GM12878 (cell line): ENCODE data around the gene FERMT2. TPM values are rescaled to one million over a fixed set of nuclear protein-coding genes. Genes with fewer than 3 reads are reported as not detected.

Experiments used
- ATAC-seq: fragments of 200-7000 bp; cut with Tn5 transposase; 3 replicates; pipeline ENCODE4 v1.9.1; 2020; ENCODE audit warnings: mild to moderate bottlenecking, moderate library complexity
- BruUV-seq: library from RNA; stranded (reverse); fragments of 400-500 nt; replicated peaks from 2 replicates; lab custom pipeline; 2021; lab: Mats Ljungman, UMichigan
- CTCF ChIA-PET: fragments of 300-600 bp; sonication (Branson Sonifier 250); formaldehyde crosslinking; extraction: SDS; loops from one replicate; lab custom pipeline; 2021; ENCODE audit warnings: inconsistent platforms; lab: Yijun Ruan, JAX
- POLR2A ChIA-PET: fragments of 350-600 bp; formaldehyde crosslinking; extraction: SDS; loops from one replicate; lab custom pipeline; 2021; ENCODE audit warnings: inconsistent platforms; lab: Charles Lee
- RAD21 ChIA-PET: fragments of 300-600 bp; sonication (Branson Sonifier 250); formaldehyde crosslinking; loops from one replicate; lab custom pipeline; 2023; ENCODE audit warnings: antibody characterized with exemption; ENCODE audit not compliant: unreplicated experiment; lab: Charles Lee
- SMC1A ChIA-PET: fragments of 300-600 bp; sonication (Branson Sonifier 250); formaldehyde crosslinking; loops from one replicate; lab custom pipeline; 2023; ENCODE audit not compliant: unreplicated experiment, uncharacterized antibody; lab: Charles Lee
- DNase-seq: peaks from one replicate; pipeline ENCODE4 v3.0.0-alpha.2; 2011; ENCODE audit warnings: low read depth, low spot score
- FAIRE-seq: peaks from 3 replicates; lab custom pipeline; 2011; peaks lifted over from hg19 to GRCh38; lab: Jason Lieb, UNC
- H2AFZ ChIP-seq: 2 replicates; pipeline ENCODE4 v1.6.0; 2011; ENCODE audit warnings: low read depth, low read length, control low read depth; ENCODE audit not compliant: control insufficient read depth
- H3K27ac ChIP-seq: 2 replicates; pipeline ENCODE4 v1.5.1; 2011; ENCODE audit warnings: control low read depth; ENCODE audit not compliant: control insufficient read depth, insufficient read depth
- H3K27me3 ChIP-seq, 2 experiments: replicated peaks in 1 of 2; 2 replicates each; pipeline versions ENCODE4 v1.6.0 to v1.6.1; 2011; ENCODE audit warnings: low read length in 1 of 2; ENCODE audit not compliant: control insufficient read depth in 2 of 2, insufficient read depth in 2 of 2
- H3K36me3 ChIP-seq, 2 experiments: 2 replicates each; pipeline ENCODE4 v1.5.1; 2011; ENCODE audit warnings: low read length in 1 of 2; ENCODE audit not compliant: control insufficient read depth in 2 of 2, insufficient read depth in 2 of 2
- H3K4me1 ChIP-seq: 2 replicates; pipeline ENCODE4 v1.6.1; 2011; ENCODE audit warnings: mild to moderate bottlenecking, low read length, moderate library complexity, mixed read lengths; ENCODE audit not compliant: control insufficient read depth, insufficient read depth
- H3K4me2 ChIP-seq: 2 replicates; pipeline ENCODE4 v1.6.0; 2011; ENCODE audit warnings: control low read depth; ENCODE audit not compliant: control insufficient read depth, insufficient read depth
- H3K4me3 ChIP-seq: fragments of 200-600 bp; sonication (generic); 2 replicates; pipeline ENCODE4 v1.5.1; 2016
- H3K79me2 ChIP-seq: 2 replicates; pipeline ENCODE4 v1.6.0; 2011; ENCODE audit warnings: low read length; ENCODE audit not compliant: control insufficient read depth, insufficient read depth
- H3K9ac ChIP-seq: 2 replicates; pipeline ENCODE4 v1.8.0; 2011; ENCODE audit warnings: low read length, control low read depth, mixed read lengths; ENCODE audit not compliant: control insufficient read depth, insufficient read depth
- H3K9me3 ChIP-seq: replicated peaks from 3 replicates; pipeline ENCODE4 v1.5.1; 2011; ENCODE audit warnings: mild to moderate bottlenecking, low read length; ENCODE audit not compliant: control insufficient read depth, insufficient read depth
- H4K20me1 ChIP-seq: 2 replicates; pipeline ENCODE4 v1.6.0; 2011; ENCODE audit not compliant: control insufficient read depth, insufficient read depth
- CHD1 ChIP-seq: IDR thresholded peaks from 2 replicates; pipeline ENCODE4 v1.6.1; 2012; ENCODE audit warnings: low read depth, low read length, improper control_type of control experiment
- ETV6 ChIP-seq, 2 experiments: fragments of 450-650 bp in 1 of 2; IDR thresholded peaks in 1 of 2; conservative IDR thresholded peaks in 1 of 2; 2 replicates each; pipeline ENCODE4 v1.6.1; 2014; ENCODE audit warnings: antibody characterized with exemption in 1 of 2, borderline replicate concordance in 1 of 2, low read depth in 1 of 2, mild to moderate bottlenecking in 1 of 2, moderate library complexity in 1 of 2
- EZH2 ChIP-seq: IDR thresholded peaks from 2 replicates; pipeline ENCODE4 v1.6.1; 2012; ENCODE audit warnings: low read depth, mild to moderate bottlenecking, control low read depth, inconsistent platforms, low read length, borderline replicate concordance; ENCODE audit not compliant: control insufficient read depth
- LARP7 ChIP-seq: fragments of 450-650 bp; IDR thresholded peaks from 2 replicates; pipeline ENCODE4 v1.6.1; 2017; ENCODE audit warnings: mild to moderate bottlenecking
- MEF2B ChIP-seq: fragments of 450-650 bp; IDR thresholded peaks from 2 replicates; pipeline ENCODE4 v1.6.1; 2018; ENCODE audit warnings: mild to moderate bottlenecking, moderate library complexity; ENCODE audit not compliant: partially characterized antibody, poor library complexity, severe bottlenecking
- NFYA ChIP-seq: IDR thresholded peaks from 2 replicates; pipeline ENCODE4 v1.6.1; 2011; ENCODE audit warnings: low read depth, mild to moderate bottlenecking, low read length, improper control_type of control experiment, borderline replicate concordance
- PAX8 ChIP-seq: fragments of 450-650 bp; IDR thresholded peaks from 2 replicates; pipeline ENCODE4 v1.6.1; 2017; ENCODE audit warnings: mild to moderate bottlenecking, moderate library complexity
- POLR2A ChIP-seq: IDR thresholded peaks from 2 replicates; pipeline ENCODE4 v1.6.1; 2011; ENCODE audit warnings: low read depth, mild to moderate bottlenecking, low read length
- RAD21 ChIP-seq: IDR thresholded peaks from 2 replicates; pipeline ENCODE4 v1.6.1; 2011; ENCODE audit warnings: mild to moderate bottlenecking, low read depth, low read length, moderate library complexity; ENCODE audit not compliant: insufficient read depth
- SIN3A ChIP-seq: IDR thresholded peaks from 2 replicates; pipeline ENCODE4 v1.6.1; 2012; ENCODE audit warnings: low read depth, low read length, improper control_type of control experiment
- STAT3 ChIP-seq: IDR thresholded peaks from 2 replicates; pipeline ENCODE4 v1.6.1; 2011; ENCODE audit warnings: low read depth, low read length, improper control_type of control experiment
- TBL1XR1 ChIP-seq: IDR thresholded peaks from 2 replicates; pipeline ENCODE4 v1.6.1; 2012; ENCODE audit warnings: low read depth, low read length, improper control_type of control experiment
- TCF3 ChIP-seq: IDR thresholded peaks from 2 replicates; pipeline ENCODE4 v1.6.1; 2012; ENCODE audit warnings: low read depth, mild to moderate bottlenecking, low read length, borderline replicate concordance; ENCODE audit not compliant: insufficient read depth
- ZNF217 ChIP-seq: fragments of 450-650 bp; IDR thresholded peaks from 2 replicates; pipeline ENCODE4 v1.6.1; 2017; ENCODE audit warnings: antibody characterized with exemption, mild to moderate bottlenecking
- WGBS: methylation state at CpG from one replicate; pipeline ENCODE4 v1.1.6; 2016; ENCODE audit warnings: low lambda C conversion rate; ENCODE audit not compliant: insufficient replicate concordance, insufficient coverage; ENCODE audit errors: missing lambda C conversion rate; 5-methylcytosine and 5-hydroxymethylcytosine counted together
- in situ Hi-C: fragments of 300-500 bp; cut with MboI; formaldehyde crosslinking; loops from 9 replicates; pipeline ENCODE4 v1.14.3; 2018; ENCODE audit warnings: mixed read lengths
- intact Hi-C: fragments of 100-400 bp; cut with micrococcal nuclease; formaldehyde crosslinking; loops from one replicate; pipeline ENCODE4 v1.14.2; 2022; ENCODE audit not compliant: unreplicated experiment
- polyA plus RNA-seq, 11 experiments: library from polyadenylated mRNA; depleted of rRNA in 4 of 11; unstranded in 6 of 11; stranded (reverse) in 5 of 11; fragments of >200 nt; fragmentation: Nextera tagmentation in 4 of 11; fragmentation: Illumina TruSeq in 1 of 11; extraction: Ambion mirVana in 4 of 11; extraction: Trizol in 1 of 11; gene quantifications; 1 replicate in 1 of 11; 2 replicates in 10 of 11; pipeline versions ENCODE4 v1.2.1 to v1.2.3, GENCODE V29; 2011 to 2016; ENCODE audit warnings: inconsistent platforms in 2 of 11, missing spikeins in 2 of 11, low read depth in 1 of 11
- total RNA-seq, 4 experiments: library from RNA; depleted of rRNA in 3 of 4; stranded (reverse); fragments of >200 nt in 3 of 4; fragmentation: Illumina TruSeq in 1 of 4; extraction: Trizol in 1 of 4; gene quantifications; 2 replicates each; pipeline versions ENCODE4 v1.2.1 to v1.2.3, GENCODE V29; 2013 to 2021
- TF ChIP-seq, protein P1 (sequence below): IDR thresholded peaks from 2 replicates; pipeline ENCODE4 v1.6.1; 2011; ENCODE audit warnings: borderline replicate concordance, low read depth, mild to moderate bottlenecking, moderate library complexity, mixed read lengths, low read length; ENCODE audit not compliant: insufficient read depth; ENCODE audit errors: extremely low read length
- TF ChIP-seq, protein P2 (sequence below): IDR thresholded peaks from 2 replicates; pipeline ENCODE4 v1.6.1; 2012; ENCODE audit warnings: low read depth, low read length, improper control_type of control experiment
- TF ChIP-seq, protein P3 (sequence below): fragments of 450-650 bp; IDR thresholded peaks from 2 replicates; pipeline ENCODE4 v1.6.1; 2017; ENCODE audit warnings: low read depth, mild to moderate bottlenecking, moderate library complexity

FERMT2 gene
- total and polyA plus RNA-seq, 10 of the 15 experiments (the other 5 are each of a cell fraction or from before 2014, with no cell fraction given), result 4.9 to 35.5 (median 19.5) TPM

- TF ChIP-seq TBL1XR1 (no peak), ZNF217 (no peak), EZH2 (no peak), MEF2B (no peak), STAT3 (no peak), CHD1 (no peak), PAX8 (no peak), ETV6 (conservative IDR thresholded peaks at IDR 0.05 in 1 of 2, IDR thresholded peaks at IDR 0.05 in 1 of 2; ENCODE audit: borderline replicate concordance in 1 of 2, low read depth in 1 of 2) (no peak), LARP7 (no peak), POLR2A (no peak)
- TF ChIP-seq, protein P1, sequence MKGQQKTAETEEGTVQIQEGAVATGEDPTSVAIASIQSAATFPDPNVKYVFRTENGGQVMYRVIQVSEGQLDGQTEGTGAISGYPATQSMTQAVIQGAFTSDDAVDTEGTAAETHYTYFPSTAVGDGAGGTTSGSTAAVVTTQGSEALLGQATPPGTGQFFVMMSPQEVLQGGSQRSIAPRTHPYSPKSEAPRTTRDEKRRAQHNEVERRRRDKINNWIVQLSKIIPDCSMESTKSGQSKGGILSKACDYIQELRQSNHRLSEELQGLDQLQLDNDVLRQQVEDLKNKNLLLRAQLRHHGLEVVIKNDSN, result no peak
- TF ChIP-seq, protein P2, sequence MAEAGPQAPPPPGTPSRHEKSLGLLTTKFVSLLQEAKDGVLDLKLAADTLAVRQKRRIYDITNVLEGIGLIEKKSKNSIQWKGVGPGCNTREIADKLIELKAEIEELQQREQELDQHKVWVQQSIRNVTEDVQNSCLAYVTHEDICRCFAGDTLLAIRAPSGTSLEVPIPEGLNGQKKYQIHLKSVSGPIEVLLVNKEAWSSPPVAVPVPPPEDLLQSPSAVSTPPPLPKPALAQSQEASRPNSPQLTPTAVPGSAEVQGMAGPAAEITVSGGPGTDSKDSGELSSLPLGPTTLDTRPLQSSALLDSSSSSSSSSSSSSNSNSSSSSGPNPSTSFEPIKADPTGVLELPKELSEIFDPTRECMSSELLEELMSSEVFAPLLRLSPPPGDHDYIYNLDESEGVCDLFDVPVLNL, result no peak
These were observed 71.9 kb downstream of the FERMT2 start (continued) for GRCh38 chr14:52878946-52879345.

- Histone ChIP-seq H3K79me2 (no peaks in the 10 kb centered on the region), H3K4me2 (no peak overlapping the region), H2AFZ (no peak overlapping the region), H3K9ac (no peak overlapping the region), H3K36me3 (no peaks in the 10 kb centered on the region), H3K4me1 (no peaks in the 10 kb centered on the region), H3K27ac (no peak overlapping the region), H3K27me3 (no peaks in the 10 kb centered on the region), H4K20me1 (no peaks in the 10 kb centered on the region), H3K4me3 (no peak overlapping the region), H3K9me3 (no peaks in the 10 kb centered on the region)
- ChIA-PET POLR2A (no interaction called here), SMC1A (interaction anchor here (1.1 to 1.3 kb wide), 3 partner anchors 11 to 178 kb away, joined by 3 to 4 read pairs (median 3); no protein-coding TSS in a partner anchor), RAD21 (no interaction called here), CTCF (interaction anchor here (0.5 to 0.9 kb wide), 3 partner anchors 9 to 1485 kb away, joined by 3 read pairs; no protein-coding TSS in a partner anchor)
- ATAC-seq, result no peak
- BruUV-seq, result no TSS peak
- in situ Hi-C loops, result no loop called here
- WGBS, result 32% methylated on average over 3 of the region's 3 CpGs
- FAIRE-seq, result no peak
- intact Hi-C loops, result no loop called here
- DNase-seq, result no peak
- TF ChIP-seq NFYA (no peak), TCF3 (no peak), SIN3A (no peak), STAT3 (no peak), RAD21 (no peak)
- TF ChIP-seq, protein P3, sequence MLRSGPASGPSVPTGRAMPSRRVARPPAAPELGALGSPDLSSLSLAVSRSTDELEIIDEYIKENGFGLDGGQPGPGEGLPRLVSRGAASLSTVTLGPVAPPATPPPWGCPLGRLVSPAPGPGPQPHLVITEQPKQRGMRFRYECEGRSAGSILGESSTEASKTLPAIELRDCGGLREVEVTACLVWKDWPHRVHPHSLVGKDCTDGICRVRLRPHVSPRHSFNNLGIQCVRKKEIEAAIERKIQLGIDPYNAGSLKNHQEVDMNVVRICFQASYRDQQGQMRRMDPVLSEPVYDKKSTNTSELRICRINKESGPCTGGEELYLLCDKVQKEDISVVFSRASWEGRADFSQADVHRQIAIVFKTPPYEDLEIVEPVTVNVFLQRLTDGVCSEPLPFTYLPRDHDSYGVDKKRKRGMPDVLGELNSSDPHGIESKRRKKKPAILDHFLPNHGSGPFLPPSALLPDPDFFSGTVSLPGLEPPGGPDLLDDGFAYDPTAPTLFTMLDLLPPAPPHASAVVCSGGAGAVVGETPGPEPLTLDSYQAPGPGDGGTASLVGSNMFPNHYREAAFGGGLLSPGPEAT, result no peak
These were observed 72.4 kb downstream of the FERMT2 start for GRCh38 chr14:52878469-52878868.
